Panc1 (cell line): Measurements from ENCODE around the gene ARHGEF28.

Experiments used
- POLR2AphosphoS5 ChIP-seq: IDR thresholded peaks from 2 replicates; pipeline ENCODE4 v1.6.1; 2012; ENCODE audit warnings: mild to moderate bottlenecking, low read depth, low read length, moderate library complexity
- SIN3A ChIP-seq: IDR thresholded peaks from 2 replicates; pipeline ENCODE4 v1.6.1; 2012; ENCODE audit warnings: low read depth, mild to moderate bottlenecking, low read length, moderate library complexity, borderline replicate concordance; ENCODE audit not compliant: insufficient read depth
- TCF7L2 ChIP-seq: IDR thresholded peaks from 2 replicates; pipeline ENCODE4 v1.6.1; 2011; ENCODE audit warnings: mild to moderate bottlenecking, low read depth, low read length, inconsistent platforms
- TF ChIP-seq, protein P1 (sequence below), 2 experiments: IDR thresholded peaks; 2 replicates each; pipeline ENCODE4 v1.6.1; 2011 to 2012; ENCODE audit warnings: low read depth in 2 of 2, control low read depth in 1 of 2, low read length in 1 of 2, mild to moderate bottlenecking in 1 of 2, moderate library complexity in 1 of 2; ENCODE audit not compliant: insufficient read depth in 1 of 2
- TF ChIP-seq, protein P2 (sequence below): fragments of 450-650 bp; IDR thresholded peaks from 2 replicates; pipeline ENCODE4 v1.5.1; 2017; ENCODE audit warnings: mild to moderate bottlenecking

DNA sequence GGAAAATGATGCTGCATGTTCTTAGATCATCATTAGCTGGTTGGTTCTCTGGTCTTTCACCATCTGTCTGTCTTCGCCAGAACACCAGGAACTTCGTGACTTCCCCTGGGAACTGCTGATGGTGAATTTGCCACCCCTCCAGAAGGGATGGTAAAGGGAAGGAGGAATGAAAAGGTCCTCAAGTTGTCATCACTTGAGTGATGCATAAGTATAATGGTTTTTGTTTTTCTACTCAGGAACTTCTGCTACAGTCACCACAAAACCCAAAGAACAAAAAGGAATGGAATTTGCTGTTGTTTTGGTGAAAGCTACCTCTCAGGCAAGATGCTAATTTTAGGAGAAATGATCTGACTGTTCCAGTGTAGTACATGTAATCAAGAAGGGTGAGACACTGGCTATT, 328.4 kb downstream of the ARHGEF28 start:
- TF ChIP-seq, protein P1, sequence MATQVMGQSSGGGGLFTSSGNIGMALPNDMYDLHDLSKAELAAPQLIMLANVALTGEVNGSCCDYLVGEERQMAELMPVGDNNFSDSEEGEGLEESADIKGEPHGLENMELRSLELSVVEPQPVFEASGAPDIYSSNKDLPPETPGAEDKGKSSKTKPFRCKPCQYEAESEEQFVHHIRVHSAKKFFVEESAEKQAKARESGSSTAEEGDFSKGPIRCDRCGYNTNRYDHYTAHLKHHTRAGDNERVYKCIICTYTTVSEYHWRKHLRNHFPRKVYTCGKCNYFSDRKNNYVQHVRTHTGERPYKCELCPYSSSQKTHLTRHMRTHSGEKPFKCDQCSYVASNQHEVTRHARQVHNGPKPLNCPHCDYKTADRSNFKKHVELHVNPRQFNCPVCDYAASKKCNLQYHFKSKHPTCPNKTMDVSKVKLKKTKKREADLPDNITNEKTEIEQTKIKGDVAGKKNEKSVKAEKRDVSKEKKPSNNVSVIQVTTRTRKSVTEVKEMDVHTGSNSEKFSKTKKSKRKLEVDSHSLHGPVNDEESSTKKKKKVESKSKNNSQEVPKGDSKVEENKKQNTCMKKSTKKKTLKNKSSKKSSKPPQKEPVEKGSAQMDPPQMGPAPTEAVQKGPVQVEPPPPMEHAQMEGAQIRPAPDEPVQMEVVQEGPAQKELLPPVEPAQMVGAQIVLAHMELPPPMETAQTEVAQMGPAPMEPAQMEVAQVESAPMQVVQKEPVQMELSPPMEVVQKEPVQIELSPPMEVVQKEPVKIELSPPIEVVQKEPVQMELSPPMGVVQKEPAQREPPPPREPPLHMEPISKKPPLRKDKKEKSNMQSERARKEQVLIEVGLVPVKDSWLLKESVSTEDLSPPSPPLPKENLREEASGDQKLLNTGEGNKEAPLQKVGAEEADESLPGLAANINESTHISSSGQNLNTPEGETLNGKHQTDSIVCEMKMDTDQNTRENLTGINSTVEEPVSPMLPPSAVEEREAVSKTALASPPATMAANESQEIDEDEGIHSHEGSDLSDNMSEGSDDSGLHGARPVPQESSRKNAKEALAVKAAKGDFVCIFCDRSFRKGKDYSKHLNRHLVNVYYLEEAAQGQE (IDR thresholded peaks at IDR 0.05; ENCODE audit: insufficient read depth in 1 of 2, low read depth in 2 of 2, low read length in 1 of 2), result no peak
- TF ChIP-seq, protein P2, sequence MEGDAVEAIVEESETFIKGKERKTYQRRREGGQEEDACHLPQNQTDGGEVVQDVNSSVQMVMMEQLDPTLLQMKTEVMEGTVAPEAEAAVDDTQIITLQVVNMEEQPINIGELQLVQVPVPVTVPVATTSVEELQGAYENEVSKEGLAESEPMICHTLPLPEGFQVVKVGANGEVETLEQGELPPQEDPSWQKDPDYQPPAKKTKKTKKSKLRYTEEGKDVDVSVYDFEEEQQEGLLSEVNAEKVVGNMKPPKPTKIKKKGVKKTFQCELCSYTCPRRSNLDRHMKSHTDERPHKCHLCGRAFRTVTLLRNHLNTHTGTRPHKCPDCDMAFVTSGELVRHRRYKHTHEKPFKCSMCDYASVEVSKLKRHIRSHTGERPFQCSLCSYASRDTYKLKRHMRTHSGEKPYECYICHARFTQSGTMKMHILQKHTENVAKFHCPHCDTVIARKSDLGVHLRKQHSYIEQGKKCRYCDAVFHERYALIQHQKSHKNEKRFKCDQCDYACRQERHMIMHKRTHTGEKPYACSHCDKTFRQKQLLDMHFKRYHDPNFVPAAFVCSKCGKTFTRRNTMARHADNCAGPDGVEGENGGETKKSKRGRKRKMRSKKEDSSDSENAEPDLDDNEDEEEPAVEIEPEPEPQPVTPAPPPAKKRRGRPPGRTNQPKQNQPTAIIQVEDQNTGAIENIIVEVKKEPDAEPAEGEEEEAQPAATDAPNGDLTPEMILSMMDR, result no peak
- TF ChIP-seq POLR2AphosphoS5 (no peak), SIN3A (no peak), TCF7L2 (no peak)
